Measurements from ENCODE around the gene ARHGAP35.
"Not testable (repeated sequence)": the region's sequence is repeated elsewhere in the genome, so short reads cannot be mapped to it uniquely, and the experiment has no call there.

The ARHGAP35 gene

DNA sequence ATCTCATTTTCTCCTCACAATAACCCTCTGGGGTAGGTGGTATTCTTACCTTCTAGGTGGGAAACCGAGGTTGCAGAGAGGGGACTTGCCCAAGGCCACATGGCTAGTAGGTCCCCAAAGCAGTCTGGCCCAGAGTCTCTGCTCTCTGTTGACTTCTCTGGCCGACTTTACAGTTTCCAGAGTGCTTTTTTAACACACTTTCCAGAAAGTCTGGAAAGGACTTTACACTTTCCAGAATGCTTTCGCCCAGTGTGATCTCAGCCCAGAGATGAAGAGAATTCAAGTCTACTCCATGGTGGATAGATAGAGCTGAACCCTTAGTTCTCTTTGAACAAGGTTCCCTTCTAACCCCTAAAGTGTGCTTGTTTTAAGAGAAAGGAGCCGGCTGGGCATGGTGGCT lies 12.2 kb downstream of the ARHGAP35 start:
- Histone ChIP-seq H3K4me1 (ENCODE audit: control insufficient read depth, insufficient read depth, low read length) (peaks cover 8% of the 10 kb centered on the region; the same call in 1 of the 2 replicates), H3K27me3 (ENCODE audit: control insufficient read depth, insufficient read depth, low read length) (no peaks in the 10 kb centered on the region), H3K9me3 (ENCODE audit: control insufficient read depth, insufficient read depth, low read length) (no peaks in the 10 kb centered on the region), H3K36me3 (ENCODE audit: control insufficient read depth, insufficient read depth, low read length) (peaks cover 3% of the 10 kb centered on the region; the same call in 1 of the 2 replicates), H3K27ac (ENCODE audit: low read depth, low read length) (no peak overlapping the region), H3K9ac (ENCODE audit: low read depth, low read length) (no peak overlapping the region), H3K4me3 (ENCODE audit: low read depth, low read length) (no peak overlapping the region)

DNA sequence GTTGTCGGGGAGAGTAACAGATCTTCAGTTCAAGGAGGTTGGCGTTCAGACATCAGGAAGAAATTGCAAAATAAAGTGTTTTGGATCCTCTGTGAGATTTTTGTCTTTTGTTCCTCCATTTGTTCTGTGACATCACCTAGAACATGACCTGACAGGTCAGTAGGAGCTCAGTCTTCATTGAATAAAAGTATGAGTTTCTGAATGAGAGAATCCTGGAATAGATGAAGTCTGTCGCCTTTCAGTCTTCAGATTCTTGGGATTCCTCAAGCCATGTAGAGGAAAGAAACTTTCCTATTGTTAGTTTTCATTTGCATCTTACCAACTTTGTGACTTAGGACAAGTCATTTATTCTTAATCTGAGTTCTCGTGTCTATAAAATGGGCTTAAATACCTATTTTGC lies 14.4 kb downstream of the ARHGAP35 start:
- Histone ChIP-seq H3K27ac (ENCODE audit: low read depth, low read length) (peak overlapping the region; percentile 67), H3K36me3 (ENCODE audit: control insufficient read depth, insufficient read depth, low read length) (peaks cover 3% of the 10 kb centered on the region; the same call in 1 of the 2 replicates), H3K4me1 (ENCODE audit: control insufficient read depth, insufficient read depth, low read length) (peaks cover 8% of the 10 kb centered on the region; the same call in 1 of the 2 replicates), H3K4me3 (ENCODE audit: low read depth, low read length) (no peak overlapping the region), H3K9me3 (ENCODE audit: control insufficient read depth, insufficient read depth, low read length) (no peaks in the 10 kb centered on the region), H3K9ac (ENCODE audit: low read depth, low read length) (no peak overlapping the region), H3K27me3 (ENCODE audit: control insufficient read depth, insufficient read depth, low read length) (no peaks in the 10 kb centered on the region)

DNA sequence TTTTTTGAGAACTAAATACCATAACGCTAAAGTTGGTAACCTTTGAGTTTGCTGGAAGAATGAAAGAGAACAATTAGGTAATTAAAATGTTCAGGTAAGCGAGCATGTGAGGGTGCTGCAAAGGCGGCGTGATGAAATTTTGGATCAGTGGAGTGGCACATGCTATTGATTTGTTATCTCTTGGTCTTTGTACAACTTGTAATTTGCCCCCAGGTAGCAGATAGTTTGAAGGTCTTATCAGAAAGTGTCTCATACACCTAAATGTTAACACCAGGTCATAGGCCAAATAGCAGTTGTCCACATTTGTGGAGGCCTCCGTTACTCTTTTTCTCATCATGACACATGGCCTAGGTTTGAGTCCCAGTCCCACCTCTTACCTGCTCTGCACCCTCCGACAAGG lies 14.9 kb downstream of the ARHGAP35 start:
- H3K36me3 ChIP-seq (ENCODE audit: control insufficient read depth, insufficient read depth, low read length) = peaks cover 3% of the 10 kb centered on the region; the same call in 1 of the 2 replicates
- no peak overlapping the region for H3K9ac ChIP-seq (ENCODE audit: low read depth, low read length)
- no peaks in the 10 kb centered on the region for H3K9me3 ChIP-seq (ENCODE audit: control insufficient read depth, insufficient read depth, low read length)
- H3K27ac ChIP-seq (ENCODE audit: low read depth, low read length) = peak overlapping the region; percentile 67
- H3K4me3 ChIP-seq (ENCODE audit: low read depth, low read length) = no peak overlapping the region
- peaks cover 8% of the 10 kb centered on the region; the same call in 1 of the 2 replicates for H3K4me1 ChIP-seq (ENCODE audit: control insufficient read depth, insufficient read depth, low read length)
- no peaks in the 10 kb centered on the region for H3K27me3 ChIP-seq (ENCODE audit: control insufficient read depth, insufficient read depth, low read length)

DNA sequence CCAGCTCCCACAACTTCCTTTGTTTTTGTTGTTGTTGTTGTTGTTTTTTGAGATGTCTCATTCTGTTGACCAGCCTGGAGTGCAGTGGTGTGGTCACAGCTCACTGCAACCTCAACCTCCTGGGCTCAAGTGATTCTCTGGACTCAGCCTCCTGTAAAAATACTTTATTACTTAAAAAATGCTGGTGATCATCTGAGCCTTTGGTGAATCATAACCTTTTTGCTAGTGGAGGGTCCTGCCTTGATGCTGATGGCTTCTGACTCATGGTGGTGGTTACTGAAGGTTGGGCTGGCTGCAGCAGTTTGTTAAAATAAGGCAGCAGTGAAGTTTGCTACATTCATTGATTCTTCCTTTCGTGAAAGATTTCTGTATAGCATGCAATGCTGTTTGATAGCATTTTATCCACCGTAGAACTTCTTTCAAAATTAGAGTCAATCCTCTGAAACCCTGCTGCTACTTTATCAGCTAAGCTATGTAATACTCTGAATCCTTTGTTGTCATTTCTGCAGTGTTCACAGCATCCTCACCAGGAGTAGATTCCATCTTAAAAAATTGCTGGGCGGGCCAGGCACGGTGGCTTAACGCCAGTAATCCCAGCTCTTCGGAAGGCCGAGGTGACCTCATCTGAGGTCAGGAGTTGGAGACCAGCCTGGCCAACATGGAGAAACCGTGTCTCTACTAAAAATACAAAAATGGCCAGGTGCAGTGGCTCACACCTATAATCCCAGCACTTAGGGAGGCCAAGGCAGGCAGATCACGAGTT lies 18.0 kb downstream of the ARHGAP35 start:
- Histone ChIP-seq H3K4me1 (ENCODE audit: control insufficient read depth, insufficient read depth, low read length) (peaks cover 8% of the 10 kb centered on the region; the same call in 1 of the 2 replicates), H3K27me3 (ENCODE audit: control insufficient read depth, insufficient read depth, low read length) (no peaks in the 10 kb centered on the region), H3K27ac (ENCODE audit: low read depth, low read length) (no peak overlapping the region), H3K9me3 (ENCODE audit: control insufficient read depth, insufficient read depth, low read length) (no peaks in the 10 kb centered on the region), H3K9ac (ENCODE audit: low read depth, low read length) (no peak overlapping the region), H3K36me3 (ENCODE audit: control insufficient read depth, insufficient read depth, low read length) (peaks cover 3% of the 10 kb centered on the region; the same call in 1 of the 2 replicates), H3K4me3 (ENCODE audit: low read depth, low read length) (no peak overlapping the region)

DNA sequence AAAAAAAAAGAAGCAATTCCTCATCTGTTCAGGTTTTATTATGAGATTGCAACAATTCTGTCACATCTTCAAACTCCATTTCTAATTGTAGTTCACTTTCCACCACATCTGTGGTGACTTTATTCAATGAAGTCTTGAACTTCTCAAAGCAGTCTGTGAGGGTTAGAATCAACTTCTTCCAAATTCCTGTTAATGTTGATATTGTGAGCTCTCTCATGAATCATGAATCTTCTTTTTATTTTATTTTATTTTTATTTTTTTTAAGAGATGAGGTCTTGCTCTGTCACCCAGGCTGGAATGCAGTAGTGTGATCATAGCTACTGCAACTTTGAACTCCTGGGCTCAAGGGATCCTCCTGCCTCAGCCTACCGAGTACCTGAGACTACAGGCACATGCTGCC lies 19.6 kb downstream of the ARHGAP35 start:
- Histone ChIP-seq H3K9me3 (ENCODE audit: control insufficient read depth, insufficient read depth, low read length) (no peaks in the 10 kb centered on the region), H3K27me3 (ENCODE audit: control insufficient read depth, insufficient read depth, low read length) (no peaks in the 10 kb centered on the region), H3K9ac (ENCODE audit: low read depth, low read length) (no peak overlapping the region), H3K4me3 (ENCODE audit: low read depth, low read length) (no peak overlapping the region), H3K27ac (ENCODE audit: low read depth, low read length) (no peak overlapping the region), H3K36me3 (ENCODE audit: control insufficient read depth, insufficient read depth, low read length) (no peaks in the 10 kb centered on the region), H3K4me1 (ENCODE audit: control insufficient read depth, insufficient read depth, low read length) (peaks cover 3% of the 10 kb centered on the region; the same call in 1 of the 2 replicates)

DNA sequence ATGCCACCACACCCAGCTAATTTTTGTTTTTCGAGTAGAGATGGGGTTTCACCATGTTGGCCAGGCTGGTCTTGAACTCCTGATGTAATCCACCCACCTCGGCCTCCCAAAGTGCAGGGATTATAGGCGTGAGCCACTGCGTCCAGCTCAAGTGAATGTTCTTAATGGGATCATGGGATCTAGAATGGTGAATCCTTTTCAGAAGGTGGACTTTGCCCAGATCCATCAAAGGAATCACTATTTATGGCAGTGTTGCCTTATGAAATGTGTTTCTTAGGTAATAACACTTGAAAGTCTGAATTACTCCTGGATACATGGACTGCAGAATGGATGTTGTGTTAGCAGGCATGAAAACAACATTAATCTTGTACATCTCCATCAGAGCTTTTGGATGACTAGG lies 20.3 kb downstream of the ARHGAP35 start:
- Histone ChIP-seq H3K27ac (ENCODE audit: low read depth, low read length) (no peak overlapping the region), H3K36me3 (ENCODE audit: control insufficient read depth, insufficient read depth, low read length) (no peaks in the 10 kb centered on the region), H3K4me1 (ENCODE audit: control insufficient read depth, insufficient read depth, low read length) (no peaks in the 10 kb centered on the region), H3K9ac (ENCODE audit: low read depth, low read length) (no peak overlapping the region), H3K27me3 (ENCODE audit: control insufficient read depth, insufficient read depth, low read length) (no peaks in the 10 kb centered on the region), H3K9me3 (ENCODE audit: control insufficient read depth, insufficient read depth, low read length) (no peaks in the 10 kb centered on the region), H3K4me3 (ENCODE audit: low read depth, low read length) (no peak overlapping the region)

DNA sequence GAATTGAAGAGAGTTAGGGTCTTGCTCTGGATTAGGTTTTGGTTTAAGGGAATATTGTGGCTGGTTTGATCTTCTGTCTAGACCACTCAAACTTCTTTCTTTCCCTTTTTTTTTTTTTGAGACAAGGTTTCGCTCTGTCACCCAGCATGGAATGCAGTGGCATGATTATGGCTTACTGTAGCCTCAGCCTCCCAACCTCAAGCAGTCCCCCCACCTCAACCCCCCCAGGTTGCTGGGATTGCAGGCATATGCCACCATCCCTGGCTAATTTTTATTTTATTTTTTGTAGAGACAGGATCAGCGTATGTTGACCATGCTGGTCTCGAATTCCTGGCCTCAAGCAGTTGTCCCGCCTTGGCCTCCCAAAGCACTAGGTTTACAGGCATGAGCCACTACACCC lies 21.2 kb downstream of the ARHGAP35 start:
- H3K27me3 ChIP-seq (ENCODE audit: control insufficient read depth, insufficient read depth, low read length) = no peaks in the 10 kb centered on the region
- no peaks in the 10 kb centered on the region for H3K9me3 ChIP-seq (ENCODE audit: control insufficient read depth, insufficient read depth, low read length)
- H3K4me1 ChIP-seq (ENCODE audit: control insufficient read depth, insufficient read depth, low read length) = no peaks in the 10 kb centered on the region
- no peak overlapping the region for H3K9ac ChIP-seq (ENCODE audit: low read depth, low read length)
- H3K36me3 ChIP-seq (ENCODE audit: control insufficient read depth, insufficient read depth, low read length) = no peaks in the 10 kb centered on the region
- H3K4me3 ChIP-seq (ENCODE audit: low read depth, low read length) = no peak overlapping the region
- H3K27ac ChIP-seq (ENCODE audit: low read depth, low read length) = no peak overlapping the region

DNA sequence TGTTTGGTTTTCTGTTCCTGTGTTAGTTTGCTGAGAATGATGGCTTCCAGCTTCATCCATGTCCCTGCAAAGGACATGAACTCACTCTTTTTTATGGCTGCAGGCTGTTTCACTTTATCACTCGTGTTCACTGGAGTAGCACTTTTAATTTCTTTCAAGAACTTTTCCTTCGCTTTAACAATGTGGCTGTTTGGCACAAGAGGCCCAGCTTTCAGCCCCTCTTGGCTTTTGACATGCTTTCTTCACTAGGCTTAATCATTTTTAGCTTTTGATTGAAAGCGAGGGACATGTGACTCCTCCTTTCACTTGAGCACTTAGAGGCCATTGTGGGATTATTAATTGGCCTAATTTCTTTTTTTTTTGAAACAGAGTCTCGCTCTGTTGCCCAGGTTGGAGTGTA lies 22.0 kb downstream of the ARHGAP35 start:
- H3K27me3 ChIP-seq (ENCODE audit: control insufficient read depth, insufficient read depth, low read length); H3K4me1 ChIP-seq (ENCODE audit: control insufficient read depth, insufficient read depth, low read length); H3K4me3 ChIP-seq (ENCODE audit: low read depth, low read length); H3K27ac ChIP-seq (ENCODE audit: low read depth, low read length); H3K9ac ChIP-seq (ENCODE audit: low read depth, low read length); H3K9me3 ChIP-seq (ENCODE audit: control insufficient read depth, insufficient read depth, low read length); H3K36me3 ChIP-seq (ENCODE audit: control insufficient read depth, insufficient read depth, low read length): not testable (repeated sequence)

DNA sequence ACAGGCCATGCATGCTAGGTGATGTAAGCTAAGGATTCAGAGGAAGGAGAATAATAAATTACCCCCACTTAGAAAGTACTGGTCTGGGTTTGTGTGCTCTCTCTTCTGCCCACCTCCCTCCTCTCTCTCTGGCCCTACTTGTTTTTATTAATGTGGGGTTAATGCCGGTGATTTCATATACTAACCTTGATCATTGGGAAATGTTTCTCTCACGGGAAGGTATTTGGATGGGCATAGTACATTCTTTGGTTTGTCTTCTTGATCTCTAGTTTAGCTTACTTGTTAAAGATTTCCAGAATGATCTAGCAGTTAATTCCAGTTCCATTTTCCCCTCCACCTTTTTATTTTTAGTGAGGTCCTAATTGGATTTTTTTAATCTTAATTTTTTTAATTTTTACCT lies 24.6 kb downstream of the ARHGAP35 start:
- H3K27me3 ChIP-seq (ENCODE audit: control insufficient read depth, insufficient read depth, low read length) = no peaks in the 10 kb centered on the region
- H3K4me1 ChIP-seq (ENCODE audit: control insufficient read depth, insufficient read depth, low read length) = no peaks in the 10 kb centered on the region
- no peak overlapping the region for H3K9ac ChIP-seq (ENCODE audit: low read depth, low read length)
- H3K36me3 ChIP-seq (ENCODE audit: control insufficient read depth, insufficient read depth, low read length) = no peaks in the 10 kb centered on the region
- no peaks in the 10 kb centered on the region for H3K9me3 ChIP-seq (ENCODE audit: control insufficient read depth, insufficient read depth, low read length)
- H3K27ac ChIP-seq (ENCODE audit: low read depth, low read length) = no peak overlapping the region
- no peak overlapping the region for H3K4me3 ChIP-seq (ENCODE audit: low read depth, low read length)

DNA sequence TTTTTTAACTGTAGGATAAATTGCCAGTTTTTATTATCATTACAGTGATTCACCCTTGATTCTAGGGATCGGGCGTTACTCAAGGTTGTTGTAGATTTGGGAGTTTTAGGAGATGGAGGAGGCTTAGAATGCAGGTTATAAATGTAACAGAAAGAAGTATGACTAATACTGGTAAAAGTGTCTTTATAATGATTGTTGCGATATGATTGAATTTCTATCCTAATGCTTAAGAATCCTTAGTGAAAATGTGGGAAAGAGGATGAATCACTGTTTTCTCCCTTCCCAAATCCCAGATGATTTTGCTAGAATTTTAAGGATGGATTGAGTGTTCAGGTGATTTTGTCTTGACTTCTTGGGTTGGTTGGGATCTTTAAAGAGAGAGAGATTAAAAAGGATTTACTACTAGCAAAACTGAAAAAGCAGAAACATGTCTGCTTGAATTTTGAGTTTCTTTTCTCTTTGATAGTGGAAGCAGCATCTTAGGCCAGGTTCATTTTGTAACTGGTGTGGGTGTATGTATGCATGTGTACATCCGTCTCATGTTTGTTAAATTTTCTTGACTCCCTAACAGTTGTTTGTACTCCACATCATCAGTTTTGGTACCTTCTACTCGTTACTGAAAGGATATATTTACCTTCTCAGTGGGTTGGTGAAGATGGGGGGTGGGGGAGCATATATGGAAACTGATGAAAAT lies 25.9 kb downstream of the ARHGAP35 start:
- no peaks in the 10 kb centered on the region for H3K4me1 ChIP-seq (ENCODE audit: control insufficient read depth, insufficient read depth, low read length)
- no peaks in the 10 kb centered on the region for H3K9me3 ChIP-seq (ENCODE audit: control insufficient read depth, insufficient read depth, low read length)
- no peaks in the 10 kb centered on the region for H3K36me3 ChIP-seq (ENCODE audit: control insufficient read depth, insufficient read depth, low read length)
- H3K27me3 ChIP-seq (ENCODE audit: control insufficient read depth, insufficient read depth, low read length) = no peaks in the 10 kb centered on the region
- H3K27ac ChIP-seq (ENCODE audit: low read depth, low read length) = no peak overlapping the region
- H3K9ac ChIP-seq (ENCODE audit: low read depth, low read length) = no peak overlapping the region
- H3K4me3 ChIP-seq (ENCODE audit: low read depth, low read length) = no peak overlapping the region

DNA sequence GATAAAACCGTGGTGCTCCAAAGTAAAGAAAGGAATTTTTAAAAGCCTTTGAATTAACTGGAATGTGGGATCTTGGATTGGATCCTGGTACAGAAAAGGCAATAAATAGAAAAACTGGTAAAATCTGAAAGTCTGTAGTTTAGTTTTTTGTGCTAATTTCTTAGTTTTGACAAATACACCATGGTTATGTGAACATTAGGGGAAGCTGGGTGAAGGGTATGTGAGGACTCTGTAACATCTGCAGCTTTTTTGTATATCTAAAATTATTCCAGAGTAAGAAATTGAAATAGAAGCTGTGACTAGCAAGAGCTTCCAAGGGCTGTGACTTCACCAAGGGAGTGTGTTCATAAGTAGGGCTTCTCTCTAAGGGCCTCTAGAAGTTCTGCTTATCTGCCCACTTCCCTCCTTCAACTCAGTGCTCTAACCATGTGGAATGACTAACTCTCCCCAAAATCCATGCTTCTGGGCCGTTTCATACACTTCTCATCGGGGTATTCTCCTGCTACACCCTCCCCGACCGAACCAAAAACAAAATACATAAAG lies 26.5 kb downstream of the ARHGAP35 start:
- no peaks in the 10 kb centered on the region for H3K36me3 ChIP-seq (ENCODE audit: control insufficient read depth, insufficient read depth, low read length)
- no peak overlapping the region for H3K4me3 ChIP-seq (ENCODE audit: low read depth, low read length)
- H3K9ac ChIP-seq (ENCODE audit: low read depth, low read length) = no peak overlapping the region
- no peaks in the 10 kb centered on the region for H3K9me3 ChIP-seq (ENCODE audit: control insufficient read depth, insufficient read depth, low read length)
- H3K4me1 ChIP-seq (ENCODE audit: control insufficient read depth, insufficient read depth, low read length) = no peaks in the 10 kb centered on the region
- H3K27ac ChIP-seq (ENCODE audit: low read depth, low read length) = no peak overlapping the region
- no peaks in the 10 kb centered on the region for H3K27me3 ChIP-seq (ENCODE audit: control insufficient read depth, insufficient read depth, low read length)
